GM19025 (cell line): ENCODE results near the gene TJP3.

Source experiments
- ATAC-seq: cut with Tn5 transposase; IDR thresholded peaks from one replicate; pipeline ENCODE4 v1.9.1; 2021; ENCODE audit warnings: mild to moderate bottlenecking, low read depth, moderate library complexity; ENCODE audit not compliant: unreplicated experiment

The TJP3 gene

DNA sequence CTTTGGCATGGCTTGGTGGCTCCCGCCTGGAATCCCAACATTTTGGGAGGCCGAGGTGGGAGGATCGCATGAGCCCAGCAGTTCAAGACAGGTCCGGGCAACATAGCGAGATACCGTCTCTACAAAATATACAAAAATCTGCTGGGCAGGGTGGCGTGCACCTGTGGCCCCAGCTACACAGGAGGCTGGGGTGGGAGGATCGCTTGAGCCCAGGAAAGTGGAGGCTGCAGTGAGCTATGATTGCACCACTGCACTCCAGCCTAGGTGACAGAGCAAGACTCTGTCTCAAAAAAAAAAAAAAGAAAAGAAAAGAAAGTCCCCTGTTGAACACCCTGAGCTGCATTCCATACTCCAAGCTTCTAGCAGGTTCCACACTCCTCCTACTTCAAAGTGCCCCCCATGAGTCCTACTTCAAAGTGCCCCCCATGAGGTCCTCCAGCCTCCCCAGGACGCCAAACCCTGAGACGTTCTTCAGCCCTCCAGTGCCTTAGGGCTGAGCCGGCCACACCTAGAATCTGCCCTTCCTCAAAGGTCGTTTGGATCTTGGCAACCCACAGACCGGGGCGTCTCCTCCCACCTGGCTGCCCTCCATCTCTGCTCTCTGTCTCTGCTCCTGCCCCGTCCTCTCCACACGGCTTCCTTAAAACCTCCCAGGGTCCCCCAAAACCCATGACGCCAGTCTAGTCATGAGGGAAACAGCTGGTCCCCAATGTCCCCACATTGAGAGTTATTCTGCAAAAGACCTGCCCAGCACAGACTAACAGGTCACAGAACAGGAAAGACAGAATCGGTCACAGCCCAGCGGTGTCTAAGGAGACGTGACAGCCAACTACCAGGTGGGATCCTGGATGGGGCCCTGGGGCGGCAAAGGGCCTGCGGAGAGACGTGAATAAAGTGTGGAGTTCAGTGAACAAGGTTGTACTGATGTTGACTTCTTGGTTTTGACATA, 4.8 kb downstream of the TJP3 start:
- no peak for ATAC-seq

DNA sequence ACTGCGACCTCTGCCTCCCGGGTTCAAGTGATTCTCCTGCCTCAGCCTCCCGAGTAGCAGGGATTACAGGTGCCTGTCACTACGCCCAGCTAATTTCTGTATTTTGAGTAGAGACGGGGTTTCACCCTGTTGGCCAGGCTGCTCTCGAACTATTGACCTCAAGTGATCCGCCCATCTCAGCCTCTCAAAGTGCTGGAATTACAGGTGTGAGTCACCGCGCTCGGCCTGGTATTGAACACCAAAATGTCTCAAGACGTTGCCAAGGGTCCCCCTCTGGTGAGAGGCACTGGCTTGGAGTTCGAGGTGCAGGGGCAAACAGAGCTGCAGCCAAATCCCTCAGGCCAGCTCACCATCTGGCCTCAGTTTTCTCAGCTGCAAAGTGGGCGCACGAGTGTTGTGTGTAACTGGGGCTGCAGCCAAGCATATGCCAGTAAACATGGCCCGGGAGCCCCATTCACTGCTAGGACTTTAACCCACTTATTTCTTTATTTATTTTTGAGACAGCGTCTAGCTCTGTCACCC, 8.0 kb downstream of the TJP3 start:
- ATAC-seq = no peak

GRCh38 chr19:3719868-3720267, 11.7 kb downstream of the TJP3 start:
- no peak for ATAC-seq

- ATAC-seq = no peak
Measured at GRCh38 chr19:3720349-3720917, 12.2 kb downstream of the TJP3 start.

DNA sequence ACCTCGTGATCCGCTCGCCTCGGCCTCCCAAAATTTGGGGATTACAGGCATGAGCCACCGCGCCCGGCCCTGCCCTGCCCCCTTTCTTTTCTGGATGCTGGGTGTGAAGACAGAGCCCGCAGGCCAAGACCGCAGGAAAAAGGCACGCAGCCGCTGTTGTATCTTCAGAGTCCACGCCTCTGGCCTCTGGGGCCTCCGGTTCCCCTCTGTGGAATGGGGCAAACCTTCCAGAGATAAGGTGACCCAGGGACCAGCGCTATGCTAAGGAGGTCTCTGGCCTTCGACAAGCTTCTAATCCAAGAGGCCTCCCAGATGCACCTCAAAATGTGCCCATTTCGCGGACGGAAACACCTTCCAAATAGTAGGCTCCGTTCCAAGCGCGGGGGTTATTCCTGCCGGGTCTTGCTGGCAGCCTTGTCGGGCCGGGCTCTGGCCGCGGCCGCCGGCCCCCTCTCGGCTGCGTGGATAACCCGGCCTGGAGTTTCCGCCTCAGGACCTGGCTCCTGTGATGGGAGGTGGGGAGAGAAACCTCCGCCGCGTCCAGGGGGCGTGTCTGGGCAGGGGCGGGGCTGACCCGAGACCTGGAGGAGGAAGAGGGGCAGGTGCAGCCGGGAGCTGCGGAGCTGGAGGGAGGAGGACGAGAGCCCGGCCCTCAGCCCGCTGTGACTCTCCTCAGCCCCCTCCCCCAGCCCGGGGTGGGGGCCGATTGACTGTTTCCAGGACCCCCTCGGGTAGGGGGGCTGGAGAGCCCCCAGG, 13.1 kb downstream of the TJP3 start:
- no peak for ATAC-seq

GRCh38 chr19:3721887-3722442, 13.8 kb downstream of the TJP3 start:
- ATAC-seq = no peak

- no peak for ATAC-seq
Measured at GRCh38 chr19:3722443-3723109, 14.4 kb downstream of the TJP3 start.

DNA sequence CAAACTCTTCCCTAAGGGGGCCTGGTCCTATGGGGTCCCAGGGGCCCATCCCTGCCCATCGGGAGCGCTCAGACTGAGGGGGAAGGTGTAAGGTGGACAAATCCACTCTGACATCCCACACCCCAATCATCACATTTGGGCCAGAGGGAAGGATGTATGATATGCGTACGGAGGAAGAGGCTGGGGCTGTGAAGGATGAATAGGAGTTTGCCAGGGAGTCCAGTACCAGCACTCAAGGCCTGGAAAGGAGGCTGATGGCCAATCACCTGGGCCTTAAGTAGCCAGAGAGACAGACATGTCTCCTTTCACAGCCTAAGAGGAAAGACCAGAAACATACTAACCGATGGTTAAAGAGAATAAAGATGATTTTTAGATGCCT, 14.9 kb downstream of the TJP3 start:
- ATAC-seq = no peak

GRCh38 chr19:3723883-3724282, 15.7 kb downstream of the TJP3 start:
- no peak for ATAC-seq

DNA sequence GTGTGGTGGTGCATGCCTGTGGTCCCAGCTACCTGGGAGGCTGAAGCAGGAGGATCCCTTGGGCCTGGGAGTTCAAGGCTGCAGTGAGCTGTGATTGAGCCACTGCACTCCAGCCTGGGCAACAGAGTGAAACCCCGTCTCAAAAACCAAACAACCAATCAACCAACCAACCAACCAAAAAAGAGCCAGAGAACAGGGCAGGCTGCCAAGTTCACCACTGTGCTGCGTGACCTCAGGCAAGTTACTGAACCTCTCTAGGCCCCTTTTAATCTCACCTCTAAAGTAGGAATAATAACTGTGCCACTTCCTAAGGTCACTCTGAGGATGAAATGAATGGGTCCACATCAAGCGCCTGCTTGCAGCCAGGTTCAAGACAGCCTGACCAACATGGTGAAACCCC, 16.9 kb downstream of the TJP3 start:
- no peak for ATAC-seq

- ATAC-seq = no peak
Measured at GRCh38 chr19:3725640-3726310, 17.6 kb downstream of the TJP3 start.

DNA sequence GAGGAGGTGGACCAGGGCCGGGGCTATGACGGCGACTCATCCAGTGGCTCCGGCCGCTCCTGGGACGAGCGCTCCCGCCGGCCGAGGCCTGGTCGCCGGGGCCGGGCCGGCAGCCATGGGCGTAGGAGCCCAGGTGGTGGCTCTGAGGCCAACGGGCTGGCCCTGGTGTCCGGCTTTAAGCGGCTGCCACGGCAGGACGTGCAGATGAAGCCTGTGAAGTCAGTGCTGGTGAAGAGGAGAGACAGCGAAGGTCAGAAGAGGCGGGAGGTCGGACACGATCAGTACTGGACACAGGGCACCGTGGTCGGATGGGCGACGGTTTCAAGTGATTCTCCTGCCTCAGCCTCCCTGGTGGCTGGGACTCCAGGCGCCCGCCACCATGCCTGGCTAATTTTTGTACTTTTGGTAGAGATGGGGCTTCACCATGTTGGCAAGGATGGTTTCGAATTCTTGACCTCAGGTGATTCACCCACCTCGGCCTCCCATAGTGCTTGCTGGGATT, 22.3 kb downstream of the TJP3 start:
- no peak for ATAC-seq

DNA sequence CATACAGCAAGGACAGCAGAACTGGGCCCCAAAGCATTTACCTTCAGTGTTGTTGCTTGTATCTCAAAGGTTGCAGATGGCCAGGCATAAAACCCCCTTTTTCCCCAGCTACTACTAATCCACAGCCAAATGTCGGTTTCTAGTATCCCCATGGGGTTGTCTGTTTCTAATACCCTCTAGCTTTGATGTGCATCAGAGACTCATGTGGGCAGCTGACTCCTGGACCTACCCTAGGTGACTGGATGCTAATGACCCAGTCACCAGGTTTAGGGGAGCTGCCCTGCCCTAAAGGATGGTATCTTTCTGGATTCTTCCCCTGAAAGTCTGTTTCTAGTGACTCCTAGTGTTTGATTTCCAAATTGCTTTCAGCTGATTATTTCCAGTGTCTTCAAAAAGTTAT, 23.9 kb downstream of the TJP3 start:
- no peak for ATAC-seq

- ATAC-seq = no peak
Measured at GRCh38 chr19:3733549-3734309, 25.5 kb downstream of the TJP3 start.

- ATAC-seq = no peak
Measured at GRCh38 chr19:3734310-3734600, 26.1 kb downstream of the TJP3 start.

DNA sequence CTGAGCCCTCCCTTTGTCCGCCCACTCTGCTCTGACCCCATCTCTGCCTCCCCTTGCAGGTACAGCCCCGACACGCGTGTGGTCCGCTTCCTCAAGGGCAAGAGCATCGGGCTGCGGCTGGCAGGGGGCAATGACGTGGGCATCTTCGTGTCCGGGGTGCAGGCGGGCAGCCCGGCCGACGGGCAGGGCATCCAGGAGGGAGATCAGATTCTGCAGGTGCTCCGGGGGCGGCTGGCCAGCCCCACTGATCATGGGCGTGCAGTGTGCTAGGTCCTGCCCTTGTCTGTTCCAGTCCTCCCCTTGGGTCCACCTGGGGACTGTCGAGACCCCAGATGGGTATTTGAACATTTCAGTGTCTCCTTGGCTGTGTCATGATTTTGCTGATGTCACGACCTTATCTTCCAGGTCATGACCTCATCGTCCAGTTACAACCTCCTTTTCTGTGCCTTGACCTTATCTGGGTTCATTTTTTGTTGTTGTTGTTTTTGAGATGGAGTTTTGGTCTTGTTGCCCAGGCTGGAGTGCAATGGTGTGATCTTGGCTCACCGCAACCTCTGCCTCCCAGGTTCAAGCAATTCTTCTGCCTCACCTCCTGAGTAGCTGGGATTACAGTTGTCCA, 28.0 kb downstream of the TJP3 start:
- ATAC-seq = no peak

GRCh38 chr19:3737487-3738205, 29.5 kb downstream of the TJP3 start:
- no peak for ATAC-seq
